NCI-H2029 (cell line): Measurements from ENCODE around the gene RASSF3.
"Not testable (repeated sequence)": the region's sequence is repeated elsewhere in the genome, so short reads cannot be mapped to it uniquely, and the experiment has no call there.

Experiments used
- DNase-seq: peaks from one replicate; lab custom pipeline; 2025; lab: John Stamatoyannopoulos, UW

RASSF3 gene

DNA sequence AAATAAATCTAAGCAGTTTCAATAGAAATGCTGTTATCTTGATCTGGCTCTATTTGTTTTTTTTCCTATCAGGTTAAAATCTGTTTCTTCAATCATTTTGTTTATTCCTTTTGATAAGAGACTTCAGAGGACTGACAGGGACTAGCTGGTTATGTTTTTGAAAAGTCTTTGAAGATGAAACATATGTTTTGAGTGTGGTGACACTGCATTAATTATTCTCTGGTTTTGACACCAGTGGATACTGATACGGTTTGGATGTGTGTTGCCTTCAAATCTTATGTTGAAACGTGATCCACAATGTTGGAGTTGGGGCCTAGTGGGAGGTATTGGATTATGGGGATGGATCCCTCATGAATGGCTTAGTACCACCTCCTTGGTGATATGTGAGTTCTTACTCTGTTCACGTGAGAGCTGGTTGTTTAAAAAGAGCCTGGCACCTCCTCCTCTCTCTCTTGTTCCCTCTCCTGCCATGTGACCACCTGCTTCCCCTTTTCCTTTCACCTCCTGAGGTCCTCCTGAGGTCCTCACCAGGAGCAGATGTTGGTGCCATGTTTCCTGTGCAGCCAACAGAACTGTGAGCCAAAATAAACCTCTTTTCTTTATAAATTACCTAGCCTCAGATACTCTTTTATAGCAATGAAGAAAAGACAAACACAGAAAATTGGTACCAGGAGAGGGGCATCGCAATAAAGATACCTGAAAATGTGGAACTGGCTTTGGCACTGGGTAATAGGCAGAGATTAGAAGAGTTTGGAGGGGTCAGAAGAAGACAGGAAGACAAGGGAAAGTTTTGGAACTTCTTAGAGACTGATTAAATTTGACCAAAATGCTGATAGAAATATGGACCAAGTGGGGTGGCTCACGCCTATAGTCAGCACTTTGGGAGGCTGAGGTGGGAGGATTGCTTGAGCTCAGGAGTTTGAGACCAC is 23.0 kb downstream of the RASSF3 start:
- DNase-seq, result peak; percentile 77

- DNase-seq, result peak; percentile 70
Observed at GRCh38 chr12:64633940-64634337, 23.6 kb downstream of the RASSF3 start.

- DNase-seq, result no peak
Observed at GRCh38 chr12:64634508-64635092, 24.3 kb downstream of the RASSF3 start.

- no peak for DNase-seq
Observed at GRCh38 chr12:64635356-64635998, 25.2 kb downstream of the RASSF3 start.

GRCh38 chr12:64636856-64637255 is 26.6 kb downstream of the RASSF3 start:
- DNase-seq, result no peak

DNA sequence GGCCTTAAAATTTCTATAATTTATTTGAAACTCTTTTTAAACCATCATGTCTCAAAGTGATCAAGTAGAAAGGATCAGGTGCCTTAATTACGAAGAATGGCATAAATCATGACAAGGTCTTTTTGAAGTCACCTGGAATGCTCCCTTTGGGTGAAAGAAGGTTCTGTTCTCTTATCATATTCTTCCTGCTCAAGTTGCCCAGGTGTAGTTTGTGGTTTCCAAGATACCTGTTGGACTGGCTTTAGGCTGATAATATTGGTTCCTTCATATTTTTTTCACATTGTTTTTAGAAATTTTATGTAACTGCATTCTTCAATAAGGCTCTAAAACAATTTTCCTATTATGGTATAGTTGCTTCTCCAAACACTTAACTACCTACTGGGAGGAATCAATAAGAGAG is 29.2 kb downstream of the RASSF3 start:
- DNase-seq, result no peak

DNA sequence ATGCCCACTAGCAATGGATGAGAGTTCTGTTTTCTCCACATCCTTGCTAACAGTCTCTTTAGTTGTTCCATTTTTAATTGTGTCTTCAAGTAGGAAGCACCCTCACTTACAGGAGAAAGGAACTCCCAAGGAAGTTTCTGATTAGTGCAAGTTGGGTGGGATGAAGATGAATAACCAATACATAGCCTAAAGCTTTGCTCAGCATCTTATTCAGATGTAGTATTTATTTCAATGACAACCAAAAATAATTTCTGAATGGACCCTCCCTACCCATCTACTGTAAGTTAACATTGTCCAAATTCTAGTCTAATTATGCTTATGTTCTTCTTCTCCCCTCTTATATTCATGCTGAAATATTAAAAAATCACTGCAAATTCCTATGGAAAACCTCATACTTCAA is 36.0 kb downstream of the RASSF3 start:
- no peak for DNase-seq

DNA sequence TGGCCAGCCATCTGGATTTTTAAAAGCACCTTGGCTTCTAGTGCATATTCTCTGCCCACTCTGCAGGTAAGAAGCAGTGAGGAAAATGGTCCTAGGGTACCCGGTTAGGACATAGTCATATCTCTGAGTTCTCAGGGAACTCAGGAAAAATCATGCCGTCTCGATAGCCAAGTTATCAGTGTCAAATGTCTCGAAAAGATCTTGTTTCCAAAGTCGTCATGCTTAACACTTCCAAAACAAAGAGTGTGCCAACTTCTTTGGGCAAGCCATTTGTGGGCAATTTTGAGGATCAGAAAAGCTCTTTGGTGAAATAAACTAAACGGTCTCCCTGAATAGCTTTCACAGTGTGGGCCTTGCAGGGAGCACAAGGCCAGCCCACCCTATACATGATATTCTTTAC is 39.2 kb downstream of the RASSF3 start:
- no peak for DNase-seq

DNA sequence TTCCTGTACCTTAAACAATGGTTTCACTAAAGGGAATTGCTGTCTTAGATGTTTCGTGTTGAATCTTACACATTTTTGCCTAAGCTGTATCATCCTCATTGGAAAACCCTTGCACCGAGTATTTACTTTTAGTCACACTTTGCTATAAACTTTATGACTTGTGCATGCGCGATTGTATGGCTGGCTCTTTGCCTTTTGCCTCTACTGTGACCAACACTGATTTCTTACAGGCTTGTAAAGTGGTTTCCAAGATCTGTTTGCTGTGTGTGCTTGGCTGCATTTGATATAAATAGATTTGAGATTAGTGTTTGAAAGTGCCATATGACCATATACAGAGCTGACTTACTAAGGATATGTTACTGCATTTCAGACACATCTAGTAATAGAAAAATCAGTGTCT is 40.5 kb downstream of the RASSF3 start:
- no peak for DNase-seq

DNA sequence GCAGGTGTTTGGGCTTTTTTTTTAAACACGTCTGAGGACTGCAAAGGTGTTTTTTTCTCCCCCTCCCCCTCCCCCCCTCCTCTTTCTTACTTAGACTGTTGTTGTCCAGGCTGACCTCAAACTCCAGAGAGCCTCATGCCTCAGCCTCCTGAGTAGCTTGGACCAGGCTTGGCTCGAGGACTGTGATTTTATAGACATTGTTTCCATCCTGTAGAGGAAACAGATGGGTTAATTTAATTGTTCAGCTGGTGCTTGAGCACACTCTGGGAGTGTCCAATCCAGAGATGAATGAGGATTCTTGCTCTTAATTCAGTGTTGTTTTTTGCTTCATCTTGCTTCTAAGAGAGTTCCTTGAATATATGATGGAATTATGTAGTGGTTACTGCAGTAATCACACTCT is 42.1 kb downstream of the RASSF3 start:
- DNase-seq, result no peak

- no peak for DNase-seq
Observed at GRCh38 chr12:64653123-64653522, 42.8 kb downstream of the RASSF3 start.

DNA sequence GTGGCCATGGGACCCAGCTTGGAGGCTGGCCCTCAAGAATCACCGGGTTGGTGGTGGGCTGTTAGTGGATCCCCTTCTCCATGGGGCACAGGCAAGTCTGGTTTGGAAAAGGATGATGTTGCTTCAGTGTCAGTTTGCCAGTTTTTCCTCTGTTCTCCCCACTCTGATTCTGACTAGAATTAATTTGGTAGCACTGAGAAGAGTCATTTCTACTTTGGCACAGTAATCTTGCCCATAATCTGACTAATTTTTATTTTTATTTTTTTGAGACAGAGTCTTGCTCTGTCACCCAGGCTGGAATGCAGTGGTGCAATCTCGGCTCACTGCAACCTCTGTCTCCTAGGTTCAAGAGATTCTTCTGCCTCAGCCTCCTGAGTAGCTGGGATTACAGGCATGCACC is 43.6 kb downstream of the RASSF3 start:
- DNase-seq, result not testable (repeated sequence)

DNA sequence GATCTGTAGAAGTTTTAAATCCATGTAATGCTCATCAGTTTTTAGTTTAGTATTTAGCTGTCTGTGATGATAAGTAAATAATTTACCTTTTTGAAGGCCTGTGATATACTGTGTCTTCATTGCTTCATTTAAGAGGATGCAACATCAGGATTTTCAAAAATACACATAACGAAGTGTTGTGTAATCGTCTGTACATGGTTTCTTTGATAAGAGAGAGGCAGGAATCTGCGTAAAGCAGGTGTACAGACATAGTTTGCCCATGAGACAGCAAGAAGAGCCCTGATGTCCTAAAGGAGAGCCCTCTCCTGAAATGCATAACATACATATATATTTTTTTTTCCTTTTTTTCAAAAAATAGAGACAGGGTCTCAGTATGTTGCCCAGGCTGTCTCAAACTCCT is 44.8 kb downstream of the RASSF3 start:
- no peak for DNase-seq

GRCh38 chr12:64656429-64656828 is 46.1 kb downstream of the RASSF3 start:
- no peak for DNase-seq

- no peak for DNase-seq
Observed at GRCh38 chr12:64658892-64659481, 48.7 kb downstream of the RASSF3 start.

- no peak for DNase-seq
Observed at GRCh38 chr12:64660237-64661018, 50.1 kb downstream of the RASSF3 start.

- DNase-seq, result no peak
Observed at GRCh38 chr12:64663015-64663414, 52.7 kb downstream of the RASSF3 start.

- DNase-seq, result peak; percentile 67
Observed at GRCh38 chr12:64665514-64665913, 55.2 kb downstream of the RASSF3 start.

DNA sequence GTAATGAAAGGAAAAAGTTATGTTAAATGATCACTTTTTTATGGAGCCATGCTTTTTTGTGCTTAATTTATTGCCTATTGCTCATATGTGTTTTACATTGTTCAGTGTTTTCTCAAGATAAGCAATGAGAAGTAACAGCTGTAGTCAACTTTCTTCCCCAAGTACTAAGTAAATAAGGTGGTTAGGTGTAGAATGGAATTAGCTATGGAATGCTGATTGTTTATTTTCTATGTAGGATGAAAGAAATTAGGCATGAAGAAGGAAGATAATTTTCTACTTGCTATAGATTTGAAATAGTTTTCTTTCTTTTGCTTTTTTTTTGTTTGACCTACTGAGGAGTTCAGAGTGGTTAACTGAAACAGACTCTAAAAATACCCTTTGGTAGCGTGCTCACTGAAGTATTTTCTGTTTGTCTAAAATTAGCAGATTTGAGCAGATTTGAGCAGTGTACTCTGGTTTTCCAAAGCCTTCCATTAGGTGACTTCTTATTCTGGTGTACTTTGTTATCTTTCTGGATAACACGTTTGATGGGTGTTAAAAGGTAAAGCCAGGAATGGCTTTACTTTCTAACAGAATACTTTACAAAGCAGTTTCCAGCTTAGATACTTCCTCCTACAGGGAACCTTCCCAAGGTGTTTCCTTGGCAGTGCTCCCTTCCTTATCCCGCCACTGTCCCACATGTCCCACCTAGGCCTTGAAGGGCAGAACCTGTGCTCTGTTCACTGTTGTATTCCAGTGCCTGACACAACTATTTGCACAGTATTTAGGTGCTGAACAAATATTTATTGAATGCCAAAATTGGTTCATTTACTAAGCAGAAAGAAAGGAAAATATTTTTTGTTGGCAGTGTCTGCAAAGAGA is 56.0 kb downstream of the RASSF3 start:
- DNase-seq, result peak; percentile 13

- DNase-seq, result no peak
Observed at GRCh38 chr12:64667793-64668192, 57.5 kb downstream of the RASSF3 start.
